Measurements from ENCODE around the gene LRFN4.

DNA sequence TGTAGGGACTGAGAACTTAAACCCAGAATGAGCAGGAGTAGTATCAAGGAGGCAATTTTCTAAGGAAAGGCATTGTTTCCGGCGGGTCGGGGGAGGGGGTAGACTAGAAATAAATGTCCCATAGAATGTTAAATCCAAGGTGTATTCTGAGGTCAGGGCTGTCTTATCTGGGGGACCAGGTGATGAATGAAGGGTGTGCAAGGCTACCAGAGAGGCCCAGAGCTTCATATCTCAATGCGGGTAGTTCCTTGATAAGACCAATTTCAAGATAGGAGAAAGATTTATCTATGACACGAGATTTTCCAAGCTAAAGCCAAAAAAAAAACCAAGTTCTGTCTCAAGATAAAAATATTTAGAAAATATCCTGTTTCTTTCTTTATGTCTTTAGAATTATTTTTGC, 21.9 kb upstream of the LRFN4 start:
- no peak for TF ChIP-seq YY1 (IDR thresholded peaks at IDR 0.05)
- TF ChIP-seq, protein P1, sequence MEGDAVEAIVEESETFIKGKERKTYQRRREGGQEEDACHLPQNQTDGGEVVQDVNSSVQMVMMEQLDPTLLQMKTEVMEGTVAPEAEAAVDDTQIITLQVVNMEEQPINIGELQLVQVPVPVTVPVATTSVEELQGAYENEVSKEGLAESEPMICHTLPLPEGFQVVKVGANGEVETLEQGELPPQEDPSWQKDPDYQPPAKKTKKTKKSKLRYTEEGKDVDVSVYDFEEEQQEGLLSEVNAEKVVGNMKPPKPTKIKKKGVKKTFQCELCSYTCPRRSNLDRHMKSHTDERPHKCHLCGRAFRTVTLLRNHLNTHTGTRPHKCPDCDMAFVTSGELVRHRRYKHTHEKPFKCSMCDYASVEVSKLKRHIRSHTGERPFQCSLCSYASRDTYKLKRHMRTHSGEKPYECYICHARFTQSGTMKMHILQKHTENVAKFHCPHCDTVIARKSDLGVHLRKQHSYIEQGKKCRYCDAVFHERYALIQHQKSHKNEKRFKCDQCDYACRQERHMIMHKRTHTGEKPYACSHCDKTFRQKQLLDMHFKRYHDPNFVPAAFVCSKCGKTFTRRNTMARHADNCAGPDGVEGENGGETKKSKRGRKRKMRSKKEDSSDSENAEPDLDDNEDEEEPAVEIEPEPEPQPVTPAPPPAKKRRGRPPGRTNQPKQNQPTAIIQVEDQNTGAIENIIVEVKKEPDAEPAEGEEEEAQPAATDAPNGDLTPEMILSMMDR (IDR thresholded peaks at IDR 0.05; ENCODE audit: low read depth, low read length, missing input control), result no peak
- no peak for TF ChIP-seq EGR1 (IDR thresholded peaks at IDR 0.05; ENCODE audit: low read depth in 2 of 2)
- no peak for TF ChIP-seq NR2F2 (IDR thresholded peaks at IDR 0.05)
- TF ChIP-seq, protein P2, sequence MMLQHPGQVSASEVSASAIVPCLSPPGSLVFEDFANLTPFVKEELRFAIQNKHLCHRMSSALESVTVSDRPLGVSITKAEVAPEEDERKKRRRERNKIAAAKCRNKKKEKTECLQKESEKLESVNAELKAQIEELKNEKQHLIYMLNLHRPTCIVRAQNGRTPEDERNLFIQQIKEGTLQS (IDR thresholded peaks at IDR 0.05), result no peak
- TF ChIP-seq, protein P3, sequence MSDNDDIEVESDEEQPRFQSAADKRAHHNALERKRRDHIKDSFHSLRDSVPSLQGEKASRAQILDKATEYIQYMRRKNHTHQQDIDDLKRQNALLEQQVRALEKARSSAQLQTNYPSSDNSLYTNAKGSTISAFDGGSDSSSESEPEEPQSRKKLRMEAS (IDR thresholded peaks at IDR 0.05), result no peak
- no peak for TF ChIP-seq JUND (IDR thresholded peaks at IDR 0.05)
- TF ChIP-seq, protein P4, sequence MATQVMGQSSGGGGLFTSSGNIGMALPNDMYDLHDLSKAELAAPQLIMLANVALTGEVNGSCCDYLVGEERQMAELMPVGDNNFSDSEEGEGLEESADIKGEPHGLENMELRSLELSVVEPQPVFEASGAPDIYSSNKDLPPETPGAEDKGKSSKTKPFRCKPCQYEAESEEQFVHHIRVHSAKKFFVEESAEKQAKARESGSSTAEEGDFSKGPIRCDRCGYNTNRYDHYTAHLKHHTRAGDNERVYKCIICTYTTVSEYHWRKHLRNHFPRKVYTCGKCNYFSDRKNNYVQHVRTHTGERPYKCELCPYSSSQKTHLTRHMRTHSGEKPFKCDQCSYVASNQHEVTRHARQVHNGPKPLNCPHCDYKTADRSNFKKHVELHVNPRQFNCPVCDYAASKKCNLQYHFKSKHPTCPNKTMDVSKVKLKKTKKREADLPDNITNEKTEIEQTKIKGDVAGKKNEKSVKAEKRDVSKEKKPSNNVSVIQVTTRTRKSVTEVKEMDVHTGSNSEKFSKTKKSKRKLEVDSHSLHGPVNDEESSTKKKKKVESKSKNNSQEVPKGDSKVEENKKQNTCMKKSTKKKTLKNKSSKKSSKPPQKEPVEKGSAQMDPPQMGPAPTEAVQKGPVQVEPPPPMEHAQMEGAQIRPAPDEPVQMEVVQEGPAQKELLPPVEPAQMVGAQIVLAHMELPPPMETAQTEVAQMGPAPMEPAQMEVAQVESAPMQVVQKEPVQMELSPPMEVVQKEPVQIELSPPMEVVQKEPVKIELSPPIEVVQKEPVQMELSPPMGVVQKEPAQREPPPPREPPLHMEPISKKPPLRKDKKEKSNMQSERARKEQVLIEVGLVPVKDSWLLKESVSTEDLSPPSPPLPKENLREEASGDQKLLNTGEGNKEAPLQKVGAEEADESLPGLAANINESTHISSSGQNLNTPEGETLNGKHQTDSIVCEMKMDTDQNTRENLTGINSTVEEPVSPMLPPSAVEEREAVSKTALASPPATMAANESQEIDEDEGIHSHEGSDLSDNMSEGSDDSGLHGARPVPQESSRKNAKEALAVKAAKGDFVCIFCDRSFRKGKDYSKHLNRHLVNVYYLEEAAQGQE (IDR thresholded peaks at IDR 0.05), result no peak
- no peak for TF ChIP-seq TAF1 (conservative IDR thresholded peaks at IDR 0.05)
- no peak for TF ChIP-seq RXRA (IDR thresholded peaks at IDR 0.05)
- TF ChIP-seq RAD21 (IDR thresholded peaks at IDR 0.05), result no peak
- no peak for TF ChIP-seq FOXA1 (IDR thresholded peaks at IDR 0.05)
- no peak for TF ChIP-seq GABPA (IDR thresholded peaks at IDR 0.05 in 1 of 2, conservative IDR thresholded peaks at IDR 0.05 in 1 of 2)
- no peak for TF ChIP-seq SP1 (IDR thresholded peaks at IDR 0.05)

Data from liver (tissue), 3 donors.